Effector CD8-positive, alpha-beta T cell (primary cell): ENCODE data around the gene MADD.

ENCODE experiments used
- DNase-seq: peaks from one replicate; lab custom pipeline; 2025; lab: John Stamatoyannopoulos, UW

MADD gene

GRCh38 chr11:47251751-47252150 lies 18.2 kb upstream of the MADD start:
- no peak for DNase-seq

DNA sequence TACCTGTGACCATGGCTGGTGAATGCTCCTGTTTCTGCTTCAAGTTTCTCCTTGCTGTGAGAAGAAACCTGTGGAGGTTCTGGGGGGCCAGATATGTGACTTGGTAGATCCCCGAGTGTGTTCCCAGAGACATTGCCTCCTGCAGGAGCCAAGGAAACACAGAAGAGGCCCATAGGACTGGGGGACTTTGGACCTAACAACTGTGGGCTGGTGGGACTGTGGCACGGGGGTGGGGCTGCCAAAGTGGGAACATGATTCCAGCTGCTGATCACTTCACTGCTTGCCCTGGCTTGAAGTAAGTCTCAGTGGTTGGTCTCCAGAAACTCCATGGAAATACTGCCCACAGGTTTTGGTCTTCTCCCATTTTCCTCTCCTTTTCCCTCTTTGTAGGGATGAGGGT lies 16.3 kb upstream of the MADD start:
- DNase-seq: no peak

DNA sequence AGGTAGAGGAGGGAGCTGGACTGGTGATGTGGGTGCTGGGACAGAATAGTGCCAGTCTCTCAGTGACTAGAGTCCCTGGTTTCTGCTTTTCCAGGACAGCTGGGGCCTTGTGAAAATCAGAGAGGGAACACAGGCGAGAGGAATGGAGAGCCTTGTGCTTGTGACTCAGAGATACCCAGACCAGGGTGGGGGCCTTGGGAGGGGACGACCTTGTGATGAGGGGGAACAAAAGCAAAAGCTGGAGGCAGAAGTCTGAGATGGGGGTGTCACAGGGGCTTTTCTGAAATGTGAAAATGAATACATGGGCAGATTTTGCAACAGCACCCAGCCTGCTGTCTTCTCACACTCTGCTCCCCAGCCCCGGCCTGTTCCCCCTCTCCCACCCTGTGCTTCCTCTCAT lies 15.5 kb upstream of the MADD start:
- no peak for DNase-seq

DNA sequence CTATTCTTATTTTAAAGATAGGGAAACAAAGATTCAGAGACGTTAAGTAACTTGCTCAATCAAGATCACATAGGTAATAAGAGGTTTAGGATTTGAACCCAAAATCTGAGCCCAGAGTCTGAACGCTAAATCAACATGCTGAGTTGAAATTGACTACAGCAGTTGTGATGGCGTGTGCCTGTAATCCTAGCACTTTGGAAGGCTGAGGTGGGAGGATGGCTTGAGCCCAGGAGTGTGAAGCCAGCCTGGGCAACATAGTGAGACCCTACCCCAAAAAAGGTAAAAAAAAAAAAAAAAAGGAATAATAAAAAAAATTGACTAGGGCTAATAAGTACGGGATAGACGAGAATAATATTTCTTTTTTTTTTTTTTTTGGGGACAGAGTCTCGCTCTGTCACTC lies 13.6 kb upstream of the MADD start:
- DNase-seq: no peak

DNA sequence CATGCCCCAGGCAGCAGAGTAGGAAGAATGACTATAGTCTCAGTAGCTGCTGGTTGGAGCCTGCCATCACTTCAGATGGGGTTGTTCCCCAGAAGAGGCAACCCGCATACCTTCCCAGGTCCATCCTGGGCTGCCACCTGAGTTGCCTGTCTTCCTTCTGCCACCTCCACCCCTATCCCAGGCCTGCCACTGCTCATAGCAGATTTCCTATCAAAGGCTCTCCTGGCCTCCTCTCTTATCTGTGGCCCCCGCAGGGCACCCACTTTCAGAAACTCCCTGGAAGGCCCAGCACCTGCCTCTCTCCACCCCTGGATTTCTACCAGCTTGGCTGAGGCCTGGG lies 12.8 kb upstream of the MADD start:
- no peak for DNase-seq

- DNase-seq: no peak
Measured at GRCh38 chr11:47257517-47258316, 12.2 kb upstream of the MADD start, which contains the start of gene NR1H3. Gene NR1H3, plus strand, starts transcription at chr11:47257996. Its CDS starts 1,221 bp downstream, at chr11:47259217.

DNA sequence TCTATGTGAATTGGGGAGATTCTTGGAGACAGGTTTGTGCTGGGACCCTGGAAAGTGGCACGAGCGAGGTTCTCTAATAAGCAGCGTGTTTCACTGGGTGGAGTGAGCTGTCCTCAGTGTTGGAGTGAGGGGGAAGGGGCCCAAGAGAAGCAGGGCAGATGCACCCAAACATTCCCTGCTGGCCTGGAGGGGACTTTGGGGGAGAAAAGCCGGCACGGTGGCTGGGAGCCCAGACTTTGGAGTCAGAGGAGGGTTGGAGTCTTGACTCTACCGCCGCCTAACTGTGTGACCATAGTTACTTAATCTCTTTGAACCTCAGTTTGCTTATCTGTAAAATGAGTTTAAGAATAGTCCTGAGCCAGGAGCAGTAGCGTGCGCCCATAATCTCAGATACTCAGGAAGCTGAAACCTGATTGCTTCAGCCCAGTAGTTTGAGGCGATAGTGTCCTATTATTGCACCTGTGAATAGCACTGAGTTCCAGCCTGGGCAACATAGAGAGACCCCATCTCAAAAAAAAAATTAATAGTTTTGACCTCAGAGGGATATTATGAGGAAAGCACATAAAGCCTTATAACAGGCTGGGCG lies 11.5 kb upstream of the MADD start:
- no peak for DNase-seq

GRCh38 chr11:47259232-47259977 lies 10.5 kb upstream of the MADD start:
- DNase-seq: no peak

- DNase-seq: no peak
Measured at GRCh38 chr11:47260366-47260765, 9.6 kb upstream of the MADD start.

- DNase-seq: no peak
Measured at GRCh38 chr11:47261291-47261800, 8.6 kb upstream of the MADD start.

DNA sequence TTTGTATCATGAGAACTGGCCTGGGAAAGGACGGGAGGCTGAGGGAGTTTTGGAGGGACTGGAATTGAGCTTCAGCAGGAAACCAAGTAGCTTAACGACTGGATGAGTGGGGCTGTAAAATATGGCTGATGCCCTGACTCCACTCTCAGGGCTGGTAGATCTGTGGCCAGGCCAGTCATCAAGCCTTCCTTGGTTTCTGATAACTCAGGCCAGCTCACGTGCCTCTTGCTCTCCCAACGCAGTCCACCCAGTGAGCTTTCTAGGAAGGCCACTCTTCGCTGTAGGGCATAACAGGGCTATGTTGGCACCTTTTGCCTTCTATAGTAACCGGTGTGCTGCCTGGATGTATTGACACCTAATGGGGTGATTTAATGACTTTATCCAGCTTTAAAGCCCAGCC lies 5.8 kb upstream of the MADD start:
- no peak for DNase-seq

DNA sequence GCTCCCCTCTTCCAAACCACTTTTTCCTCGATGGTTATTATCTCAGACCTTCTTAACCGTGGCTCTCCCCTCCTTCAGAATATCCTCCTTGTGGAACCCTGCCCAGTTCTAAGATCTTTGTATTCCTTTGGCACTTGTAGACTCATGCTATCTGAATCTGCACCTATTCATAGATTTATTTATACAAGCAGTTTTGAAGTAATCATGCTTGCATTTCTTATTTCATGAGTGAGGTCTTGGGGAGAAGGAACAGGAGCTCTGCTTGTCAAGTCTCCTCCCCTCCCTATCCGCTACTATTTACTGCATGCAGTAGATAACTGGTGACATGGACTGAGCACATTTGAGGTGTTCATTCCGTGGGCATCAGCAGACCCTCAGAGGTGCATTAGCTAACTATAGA lies 5.4 kb upstream of the MADD start:
- no peak for DNase-seq

DNA sequence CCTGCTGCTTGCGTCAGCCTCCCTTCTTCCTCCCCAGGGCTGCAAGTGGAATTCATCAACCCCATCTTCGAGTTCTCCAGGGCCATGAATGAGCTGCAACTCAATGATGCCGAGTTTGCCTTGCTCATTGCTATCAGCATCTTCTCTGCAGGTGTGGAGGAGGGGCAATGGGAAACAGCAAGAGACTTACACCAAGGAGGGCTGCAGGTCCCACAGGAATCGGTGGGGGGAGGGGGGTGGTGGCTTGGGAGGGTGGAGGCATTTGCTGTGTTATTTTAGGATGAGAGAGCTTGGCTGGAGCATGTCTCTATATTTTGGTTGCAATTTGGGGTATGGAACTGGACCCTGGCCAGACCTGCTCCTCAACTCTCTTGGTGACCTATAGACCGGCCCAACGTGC lies 2.1 kb upstream of the MADD start:
- no peak for DNase-seq

- DNase-seq: no peak
Measured at GRCh38 chr11:47268448-47269001, 1.4 kb upstream of the MADD start.

- peak; percentile 72 for DNase-seq
Measured at GRCh38 chr11:47269002-47269828, 718 bp upstream of the MADD start.

DNA sequence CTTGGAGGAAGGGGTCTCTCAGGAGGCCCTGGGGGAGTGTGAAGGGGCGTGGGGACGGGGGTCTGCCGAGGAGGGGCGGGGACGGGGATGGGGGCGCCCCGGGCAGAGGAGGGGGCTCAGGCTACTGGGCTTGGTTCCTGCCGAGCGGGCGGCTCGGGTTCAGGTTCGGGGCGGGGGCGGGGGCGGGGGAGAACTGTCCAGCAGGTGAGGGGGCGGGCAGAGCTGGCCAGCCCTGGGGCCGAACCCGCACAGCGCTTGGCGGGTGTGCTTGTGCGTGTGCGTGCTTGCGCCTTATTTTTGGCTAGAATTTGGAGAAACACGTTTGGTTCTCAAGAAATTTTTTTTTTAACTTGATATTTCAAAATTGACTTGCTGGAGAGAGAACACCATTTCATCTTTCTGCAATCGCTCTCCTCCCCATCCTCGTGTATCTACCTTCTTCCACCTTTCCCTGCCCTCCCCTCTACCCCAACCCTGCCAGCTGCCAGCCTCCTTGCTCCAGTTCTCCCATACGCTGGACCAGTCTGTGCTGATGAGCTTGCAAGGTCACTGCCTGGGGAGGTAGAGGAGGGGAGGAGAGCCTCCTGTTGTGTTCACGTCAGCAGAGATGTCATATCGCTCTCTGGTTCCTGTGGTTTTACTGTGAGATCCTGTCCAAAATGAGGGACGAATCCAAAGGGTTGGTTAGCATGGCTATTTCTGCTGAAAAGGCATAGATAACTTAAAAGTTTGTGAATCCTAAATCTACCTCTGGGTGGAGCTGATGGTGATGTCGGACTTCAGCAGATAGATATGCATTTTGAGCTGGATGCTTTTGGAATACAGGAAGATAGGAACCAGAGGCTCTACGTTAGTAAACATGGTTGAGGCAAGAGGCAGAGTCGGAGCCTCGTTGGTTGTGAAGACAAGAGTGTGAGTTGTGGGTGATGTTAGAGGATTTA lies 668 bp downstream of the MADD start:
- no peak for DNase-seq

DNA sequence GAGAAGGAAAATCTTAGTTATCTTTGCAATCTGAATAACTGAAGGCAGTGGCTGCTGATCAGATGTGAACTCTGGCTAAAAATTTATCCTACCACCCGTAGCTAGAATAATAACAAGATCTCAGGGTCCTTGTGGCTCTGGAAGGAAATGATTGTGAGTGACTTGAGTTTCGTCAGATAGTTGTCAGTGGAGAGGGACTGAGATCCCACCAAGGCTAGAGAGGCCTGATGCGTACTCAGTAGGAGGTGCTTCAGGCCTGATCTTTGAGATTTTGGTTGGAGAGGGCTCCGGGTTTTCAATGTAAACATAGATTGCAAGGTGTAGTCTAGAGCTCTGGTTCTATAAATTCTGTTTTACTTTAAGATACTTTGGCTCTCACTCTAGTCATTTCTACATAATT lies 1.4 kb downstream of the MADD start:
- DNase-seq: no peak

DNA sequence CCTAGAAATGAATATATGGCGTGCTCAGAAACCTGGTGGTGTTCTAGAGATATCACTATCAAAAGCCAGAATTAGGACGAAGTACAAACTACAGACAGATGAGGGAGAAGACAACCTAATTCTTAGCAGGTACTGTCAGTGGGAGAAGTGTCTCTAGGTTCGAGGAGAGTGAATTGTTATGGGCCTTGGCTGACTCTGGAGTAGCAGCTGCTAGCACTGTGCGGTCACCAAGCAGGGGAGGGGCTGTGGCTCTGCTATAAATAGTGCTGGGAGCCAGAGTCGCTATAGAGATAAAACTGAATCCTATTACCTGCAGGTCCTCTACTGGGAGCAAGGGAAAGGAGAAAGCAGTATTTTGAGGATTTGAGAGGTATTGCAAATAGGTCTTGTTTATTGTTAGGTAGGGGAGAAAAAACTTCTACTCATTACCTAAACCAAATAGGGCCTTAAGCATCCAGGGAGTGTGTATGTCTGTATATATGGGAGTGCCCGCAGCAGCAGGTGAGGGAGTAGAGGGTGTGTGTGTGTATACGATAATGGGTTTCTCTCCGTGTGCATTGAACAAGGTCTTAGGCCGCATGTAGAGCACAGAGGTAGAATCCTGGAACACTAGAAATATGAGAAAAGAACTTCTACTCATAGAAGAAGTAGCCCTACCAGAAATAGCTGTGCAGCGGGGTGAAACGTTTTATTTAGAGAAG lies 2.2 kb downstream of the MADD start:
- no peak for DNase-seq

DNA sequence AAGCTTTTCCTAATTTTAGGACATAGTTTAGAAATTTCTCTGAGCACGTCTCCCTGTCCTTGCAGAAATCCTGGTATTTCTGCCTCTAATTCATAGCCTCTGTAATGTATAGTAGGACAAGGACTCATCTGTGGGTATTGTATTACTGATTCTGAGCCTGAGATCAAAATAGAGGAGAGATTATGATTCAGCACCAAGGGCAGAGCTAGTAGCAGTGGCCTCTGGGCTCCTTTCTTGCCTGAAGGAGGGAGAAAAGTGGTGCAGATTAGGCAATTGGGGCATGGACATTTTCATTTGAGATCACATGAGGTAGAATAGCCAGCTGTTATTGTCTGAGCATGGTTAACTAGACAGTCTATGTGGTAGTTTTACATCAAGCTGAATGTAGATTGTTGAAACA lies 2.8 kb downstream of the MADD start:
- no peak for DNase-seq
